HL-60 (cell line): ENCODE data around the gene SLC12A5.
"Not testable (repeated sequence)": the region's sequence is repeated elsewhere in the genome, so short reads cannot be mapped to it uniquely, and the experiment has no call there.

Experiments used
- DNase-seq, 2 experiments: peaks; one replicate each; pipeline ENCODE4 v3.0.0-alpha.2; 2010 to 2020; ENCODE audit warnings: low read depth in 1 of 2, low spot score in 1 of 2
- H3K27ac ChIP-seq: fragments of 250-450 bp; sonication (Bioruptor Pico); replicated peaks from 2 replicates; pipeline ENCODE4 v1.5.1; 2020; ENCODE audit warnings: mild to moderate bottlenecking, moderate library complexity
- H3K27me3 ChIP-seq: fragments of 250-450 bp; sonication (Bioruptor Pico); 2 replicates; pipeline ENCODE4 v1.5.1; 2021; ENCODE audit warnings: mild to moderate bottlenecking, moderate library complexity; ENCODE audit not compliant: insufficient read depth, poor library complexity, severe bottlenecking
- H3K4me3 ChIP-seq: replicated peaks from 2 replicates; pipeline ENCODE4 v1.5.1; 2011; ENCODE audit warnings: mild to moderate bottlenecking, control low read depth, low read length; ENCODE audit not compliant: insufficient read depth
- CTCF ChIP-seq: IDR thresholded peaks from one replicate; pipeline ENCODE4 v1.5.1; 2011; ENCODE audit warnings: low read length, control low read depth, inconsistent platforms; ENCODE audit not compliant: insufficient read depth
- GABPA ChIP-seq: IDR thresholded peaks from 2 replicates; pipeline ENCODE4 v1.6.1; 2012; ENCODE audit warnings: low read depth
- POLR2AphosphoS5 ChIP-seq: IDR thresholded peaks from 2 replicates; pipeline ENCODE4 v1.6.1; 2012; ENCODE audit warnings: low read depth
- REST ChIP-seq: IDR thresholded peaks from 2 replicates; pipeline ENCODE4 v1.6.1; 2012; ENCODE audit warnings: low read depth; ENCODE audit not compliant: insufficient replicate concordance
- SPI1 ChIP-seq: IDR thresholded peaks from 2 replicates; pipeline ENCODE4 v1.6.1; 2012; ENCODE audit warnings: low read depth, mild to moderate bottlenecking, borderline replicate concordance

The SLC12A5 gene

GRCh38 chr20:45985573-45985972 is 43.4 kb upstream of the SLC12A5 start:
- TF ChIP-seq POLR2AphosphoS5 (no peak), CTCF (no peak), GABPA (no peak), REST (no peak), SPI1 (no peak)
- no peak overlapping the region for H3K4me3 ChIP-seq
- DNase-seq = no peak

DNA sequence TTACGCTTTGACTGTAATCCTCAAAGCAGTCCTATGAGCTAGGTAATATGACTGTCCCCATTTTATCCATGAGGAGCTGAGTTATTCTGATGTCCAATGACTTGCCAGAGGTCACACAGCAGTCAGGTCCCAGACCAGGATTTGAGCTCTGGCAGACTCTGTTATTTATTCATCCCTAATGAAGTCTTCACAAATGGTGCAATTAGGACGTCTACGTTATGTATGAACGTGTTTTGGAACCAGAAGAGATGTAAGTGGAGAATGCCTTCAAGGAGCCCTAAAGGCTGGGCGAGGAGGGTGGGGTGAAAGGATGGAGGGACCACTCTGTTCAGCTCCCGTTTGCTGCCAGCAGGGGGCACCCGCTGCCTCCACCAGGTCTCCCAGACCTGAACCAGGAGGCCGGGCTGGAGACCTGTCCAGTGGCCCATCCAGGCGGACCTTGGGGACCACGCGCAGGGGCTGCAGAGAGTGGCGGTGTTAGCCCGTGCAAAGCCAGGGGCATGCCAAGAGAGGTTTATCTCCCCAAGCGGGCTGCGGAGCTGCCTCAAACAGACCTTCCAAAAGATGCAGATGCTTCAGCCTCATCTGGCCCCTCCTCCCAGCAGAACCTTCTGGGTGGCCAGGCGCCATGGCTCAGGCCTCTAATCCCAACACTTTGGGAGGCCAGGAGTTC is 41.8 kb upstream of the SLC12A5 start:
- no peak overlapping the region for H3K27ac ChIP-seq
- no peak overlapping the region for H3K4me3 ChIP-seq
- peaks cover 3% of the 10 kb centered on the region for H3K27me3 ChIP-seq
- peak; percentile 50 to 75 for DNase-seq
- peak; percentile 91 for TF ChIP-seq CTCF
- TF ChIP-seq REST = no peak

More at GRCh38 chr20:45985573-45985972, 43.4 kb upstream of the SLC12A5 start:
- Histone ChIP-seq H3K27ac (no peak overlapping the region), H3K27me3 (peaks cover 3% of the 10 kb centered on the region)

- DNase-seq, H3K4me3 ChIP-seq, H3K27me3 ChIP-seq, H3K27ac ChIP-seq: not testable (repeated sequence)
Measured at GRCh38 chr20:45988830-45989229, 40.2 kb upstream of the SLC12A5 start.

GRCh38 chr20:45991616-45992015 is 37.4 kb upstream of the SLC12A5 start:
- Histone ChIP-seq H3K27ac (no peak overlapping the region), H3K4me3 (no peak overlapping the region), H3K27me3 (peaks cover 3% of the 10 kb centered on the region)
- TF ChIP-seq GABPA (no peak), REST (no peak), SPI1 (no peak), POLR2AphosphoS5 (no peak), CTCF (no peak)
- DNase-seq = peak in 1 of 2 experiments; percentile 55
